ENCODE measurements around the gene ITIH4. TPM values are rescaled to one million over a fixed set of nuclear protein-coding genes. Genes with fewer than 3 reads are reported as not detected.

Gene ITIH4
- total and polyA plus RNA-seq, 2 experiments from 2014 or later, result 55.9 to 91.3 TPM

GRCh38 chr3:52800079-52800478, 30.4 kb downstream of the ITIH4 start:
- H3K27me3 ChIP-seq, result no peaks in the 10 kb centered on the region
- no peak overlapping the region for H2AFZ ChIP-seq
- WGBS (ENCODE audit: low lambda C conversion rate, missing lambda C conversion rate), result 91% methylated on average over 7 of the region's 7 CpGs
- H3K4me1 ChIP-seq (ENCODE audit: insufficient read depth), result no peaks in the 10 kb centered on the region
- no peak overlapping the region for H3K4me2 ChIP-seq
- H3K9me3 ChIP-seq (ENCODE audit: low read depth), result no peaks in the 10 kb centered on the region
- H4K20me1 ChIP-seq (ENCODE audit: insufficient read depth, poor library complexity, severe bottlenecking), result no peaks in the 10 kb centered on the region
- H3K27ac ChIP-seq, result no peak overlapping the region
- no peaks in the 10 kb centered on the region for H3K36me3 ChIP-seq (replicated peaks; ENCODE audit: insufficient read depth, low read depth)
- no peak for TF ChIP-seq CTCF (IDR thresholded peaks at IDR 0.05; ENCODE audit: poor library complexity)
- no peaks in the 10 kb centered on the region for H3K9me2 ChIP-seq (replicated peaks; ENCODE audit: insufficient read depth)
- no peak overlapping the region for H3K4me3 ChIP-seq
- no peaks in the 10 kb centered on the region for H3K79me2 ChIP-seq
- no peak for DNase-seq (ENCODE audit: low spot score)

- DNase-seq (ENCODE audit: low spot score), result peak; percentile 31
- Histone ChIP-seq H3K27me3 (no peaks in the 10 kb centered on the region), H3K36me3 (replicated peaks; ENCODE audit: insufficient read depth, low read depth) (no peaks in the 10 kb centered on the region), H3K79me2 (no peaks in the 10 kb centered on the region), H3K9me3 (ENCODE audit: low read depth) (no peaks in the 10 kb centered on the region), H3K9me2 (replicated peaks; ENCODE audit: insufficient read depth) (no peaks in the 10 kb centered on the region), H3K4me3 (no peak overlapping the region), H2AFZ (no peak overlapping the region), H3K27ac (no peak overlapping the region), H3K4me2 (no peak overlapping the region), H3K4me1 (ENCODE audit: insufficient read depth) (no peaks in the 10 kb centered on the region), H4K20me1 (ENCODE audit: insufficient read depth, poor library complexity, severe bottlenecking) (no peaks in the 10 kb centered on the region)
- WGBS (ENCODE audit: low lambda C conversion rate, missing lambda C conversion rate), result 63% methylated on average over 14 of the region's 14 CpGs
- TF ChIP-seq EZH2 (IDR thresholded peaks at IDR 0.05; ENCODE audit: borderline replicate concordance) (no peak), EZH2phosphoT487 (IDR thresholded peaks at IDR 0.05; ENCODE audit: low read depth, severe bottlenecking, unreplicated experiment) (no peak), CTCF (IDR thresholded peaks at IDR 0.05; ENCODE audit: poor library complexity) (peak; percentile 34)
These were observed 31.4 kb downstream of the ITIH4 start for GRCh38 chr3:52798978-52799476.

- H3K4me3 ChIP-seq, result no peak overlapping the region
- no peaks in the 10 kb centered on the region for H3K36me3 ChIP-seq (replicated peaks; ENCODE audit: insufficient read depth, low read depth)
- H3K79me2 ChIP-seq, result no peaks in the 10 kb centered on the region
- H3K27ac ChIP-seq, result no peak overlapping the region
- H3K4me1 ChIP-seq (ENCODE audit: insufficient read depth), result no peaks in the 10 kb centered on the region
- DNase-seq (ENCODE audit: low spot score), result no peak
- no peaks in the 10 kb centered on the region for H3K9me3 ChIP-seq (ENCODE audit: low read depth)
- no peak overlapping the region for H2AFZ ChIP-seq
- no peaks in the 10 kb centered on the region for H3K9me2 ChIP-seq (replicated peaks; ENCODE audit: insufficient read depth)
- 92% methylated on average over 9 of the region's 10 CpGs for WGBS (ENCODE audit: low lambda C conversion rate, missing lambda C conversion rate)
- H3K4me2 ChIP-seq, result no peak overlapping the region
- no peak for TF ChIP-seq EZH2phosphoT487 (IDR thresholded peaks at IDR 0.05; ENCODE audit: low read depth, severe bottlenecking, unreplicated experiment)
- TF ChIP-seq CTCF (IDR thresholded peaks at IDR 0.05; ENCODE audit: poor library complexity), result no peak
- H3K27me3 ChIP-seq, result no peaks in the 10 kb centered on the region
- no peaks in the 10 kb centered on the region for H4K20me1 ChIP-seq (ENCODE audit: insufficient read depth, poor library complexity, severe bottlenecking)
These were observed 32.0 kb downstream of the ITIH4 start for GRCh38 chr3:52798376-52798977.

- no peaks in the 10 kb centered on the region for H3K79me2 ChIP-seq
- TF ChIP-seq EZH2phosphoT487 (IDR thresholded peaks at IDR 0.05; ENCODE audit: low read depth, severe bottlenecking, unreplicated experiment) (no peak), EZH2 (IDR thresholded peaks at IDR 0.05; ENCODE audit: borderline replicate concordance) (no peak), CTCF (IDR thresholded peaks at IDR 0.05; ENCODE audit: poor library complexity) (no peak)
- no peaks in the 10 kb centered on the region for H3K9me2 ChIP-seq (replicated peaks; ENCODE audit: insufficient read depth)
- H2AFZ ChIP-seq, result no peak overlapping the region
- no peak overlapping the region for H3K4me2 ChIP-seq
- 92% methylated on average over 9 of the region's 9 CpGs for WGBS (ENCODE audit: low lambda C conversion rate, missing lambda C conversion rate)
- no peaks in the 10 kb centered on the region for H3K4me1 ChIP-seq (ENCODE audit: insufficient read depth)
- no peaks in the 10 kb centered on the region for H4K20me1 ChIP-seq (ENCODE audit: insufficient read depth, poor library complexity, severe bottlenecking)
- H3K27ac ChIP-seq, result no peak overlapping the region
- H3K9me3 ChIP-seq (ENCODE audit: low read depth), result no peaks in the 10 kb centered on the region
- H3K4me3 ChIP-seq, result no peak overlapping the region
- no peak for DNase-seq (ENCODE audit: low spot score)
- no peaks in the 10 kb centered on the region for H3K27me3 ChIP-seq
- no peaks in the 10 kb centered on the region for H3K36me3 ChIP-seq (replicated peaks; ENCODE audit: insufficient read depth, low read depth)
These were observed 34.1 kb downstream of the ITIH4 start for GRCh38 chr3:52796411-52796810.
